Lower lobe of right lung (tissue), 2 donors: ENCODE results near the gene CACNA1B. TPM values are rescaled to one million over a fixed set of nuclear protein-coding genes. Genes with fewer than 3 reads are reported as not detected.
"Not testable (repeated sequence)": the region's sequence is repeated elsewhere in the genome, so short reads cannot be mapped to it uniquely, and the experiment has no call there.

ENCODE experiments used
- ATAC-seq, 2 donors: fragments of 200-7000 bp; cut with Tn5 transposase; one replicate each; pipeline ENCODE4 v1.9.1; 2020 to 2022; ENCODE audit warnings: mild to moderate bottlenecking in 2 of 2, moderate library complexity in 2 of 2
- DNase-seq: peaks from one replicate; pipeline ENCODE4 v3.0.0-alpha.2; 2020
- H3K27ac ChIP-seq: fragments of 200-600 bp; one replicate; pipeline ENCODE4 v1.8.0; 2022
- H3K27me3 ChIP-seq: fragments of 200-600 bp; one replicate; pipeline ENCODE4 v1.8.0; 2022; ENCODE audit warnings: low read depth
- H3K36me3 ChIP-seq: fragments of 200-600 bp; one replicate; pipeline ENCODE4 v1.8.0; 2022; ENCODE audit warnings: mild to moderate bottlenecking
- H3K4me1 ChIP-seq: fragments of 200-600 bp; one replicate; pipeline ENCODE4 v1.8.0; 2022
- H3K4me3 ChIP-seq: fragments of 200-600 bp; one replicate; pipeline ENCODE4 v1.8.0; 2022; ENCODE audit warnings: mild to moderate bottlenecking
- H3K9me3 ChIP-seq: fragments of 200-600 bp; one replicate; pipeline ENCODE4 v1.8.0; 2022
- intact Hi-C: fragments of 100-400 bp; cut with DNase I; formaldehyde crosslinking; loops from one replicate; pipeline ENCODE4 v1.11.0; 2022
- long read RNA-seq: library from polyadenylated mRNA; unstranded; transcript quantifications from one replicate; pipeline ENCODE4 v2.0.0, GENCODE V29; 2021
- total RNA-seq: library from RNA; stranded (reverse); fragmentation: NEBNext Ultra II Directional; extraction: Animal tissue kit (Norgen Biotek cat#: 25700); gene quantifications from one replicate; pipeline ENCODE4 v1.2.1, GENCODE V29; 2021
- TF ChIP-seq, protein P1 (sequence below): fragments of 200-600 bp; IDR thresholded peaks from one replicate; pipeline ENCODE4 v1.8.0; 2022; ENCODE audit warnings: antibody characterized with exemption, mild to moderate bottlenecking
- donor health status: DM: no; HTN: yes; CAD: no; lungs with severe emphysema.

CACNA1B gene
- total RNA-seq = 0.06 TPM
- long read RNA-seq = 0 reads

DNA sequence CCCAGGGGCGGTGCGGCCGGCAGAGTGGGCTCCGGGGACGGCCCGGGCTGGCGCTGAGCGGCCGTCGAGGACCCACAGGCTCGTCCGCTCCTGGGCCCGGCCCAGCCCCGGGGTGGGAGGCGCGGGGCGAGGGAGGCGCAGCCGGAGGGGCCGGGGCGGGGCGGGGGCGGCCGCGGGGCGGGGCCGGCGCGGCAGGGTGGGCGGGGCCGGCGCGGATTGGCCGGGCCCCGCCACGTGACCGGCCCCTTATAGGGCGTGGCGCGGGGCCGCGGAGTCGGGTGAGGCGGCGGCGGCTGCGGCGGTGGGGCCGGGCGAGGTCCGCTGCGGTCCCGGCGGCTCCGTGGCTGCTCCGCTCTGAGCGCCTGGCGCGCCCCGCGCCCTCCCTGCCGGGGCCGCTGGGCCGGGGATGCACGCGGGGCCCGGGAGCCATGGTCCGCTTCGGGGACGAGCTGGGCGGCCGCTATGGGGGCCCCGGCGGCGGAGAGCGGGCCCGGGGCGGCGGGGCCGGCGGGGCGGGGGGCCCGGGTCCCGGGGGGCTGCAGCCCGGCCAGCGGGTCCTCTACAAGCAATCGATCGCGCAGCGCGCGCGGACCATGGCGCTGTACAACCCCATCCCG lies at the start of gene CACNA1B:
CACNA1B (plus strand) TSS at position 277 of the 617 bp plus-strand sequence; CDS start at position 429, 152 bp downstream.
- peak within 1 kb of the TSS; percentile 33 for H3K4me3 ChIP-seq
- H3K36me3 ChIP-seq, H3K27ac ChIP-seq, H3K9me3 ChIP-seq, intact Hi-C loops, H3K4me1 ChIP-seq, ATAC-seq, DNase-seq: not testable (repeated sequence)
- H3K27me3 ChIP-seq = peaks cover 48% of the 10 kb centered on the region

DNA sequence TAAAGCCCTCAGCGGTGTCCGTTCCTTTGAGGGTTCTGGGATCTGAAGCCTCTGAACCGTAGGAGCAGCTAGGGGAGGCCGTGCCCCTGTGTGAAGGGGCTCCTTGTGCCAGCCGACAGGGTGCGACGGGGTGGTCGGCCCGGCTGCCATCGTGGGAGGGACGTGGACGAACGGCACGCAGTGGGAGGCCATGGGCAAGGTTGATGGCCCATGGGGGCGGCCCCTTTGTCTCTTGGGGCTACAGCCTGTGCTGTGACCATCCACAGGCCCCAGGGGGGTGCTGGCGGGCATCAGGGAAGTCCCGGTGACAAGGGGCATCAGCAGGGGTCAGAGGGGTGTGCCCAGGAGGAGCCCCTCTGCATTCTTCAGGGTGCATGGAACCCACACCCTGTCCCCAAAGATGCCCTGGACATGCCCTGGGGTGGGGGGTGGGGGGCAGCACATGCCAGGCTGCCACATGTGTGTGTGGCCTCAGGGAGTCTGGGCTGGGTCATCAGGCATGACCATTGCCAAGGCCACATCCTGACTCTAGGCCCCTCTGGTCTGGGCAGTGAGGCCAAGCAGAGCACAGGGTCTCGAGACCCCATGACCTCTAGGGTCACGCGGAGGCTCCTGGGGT lies 49.6 kb upstream of the CACNA1B start:
- intact Hi-C loops = no loop called here
- TF ChIP-seq, protein P1, sequence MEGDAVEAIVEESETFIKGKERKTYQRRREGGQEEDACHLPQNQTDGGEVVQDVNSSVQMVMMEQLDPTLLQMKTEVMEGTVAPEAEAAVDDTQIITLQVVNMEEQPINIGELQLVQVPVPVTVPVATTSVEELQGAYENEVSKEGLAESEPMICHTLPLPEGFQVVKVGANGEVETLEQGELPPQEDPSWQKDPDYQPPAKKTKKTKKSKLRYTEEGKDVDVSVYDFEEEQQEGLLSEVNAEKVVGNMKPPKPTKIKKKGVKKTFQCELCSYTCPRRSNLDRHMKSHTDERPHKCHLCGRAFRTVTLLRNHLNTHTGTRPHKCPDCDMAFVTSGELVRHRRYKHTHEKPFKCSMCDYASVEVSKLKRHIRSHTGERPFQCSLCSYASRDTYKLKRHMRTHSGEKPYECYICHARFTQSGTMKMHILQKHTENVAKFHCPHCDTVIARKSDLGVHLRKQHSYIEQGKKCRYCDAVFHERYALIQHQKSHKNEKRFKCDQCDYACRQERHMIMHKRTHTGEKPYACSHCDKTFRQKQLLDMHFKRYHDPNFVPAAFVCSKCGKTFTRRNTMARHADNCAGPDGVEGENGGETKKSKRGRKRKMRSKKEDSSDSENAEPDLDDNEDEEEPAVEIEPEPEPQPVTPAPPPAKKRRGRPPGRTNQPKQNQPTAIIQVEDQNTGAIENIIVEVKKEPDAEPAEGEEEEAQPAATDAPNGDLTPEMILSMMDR = no peak
- no peaks in the 10 kb centered on the region for H3K27me3 ChIP-seq

GRCh38 chr9:137828527-137829259 lies 48.9 kb upstream of the CACNA1B start:
- H3K27me3 ChIP-seq = no peaks in the 10 kb centered on the region
- TF ChIP-seq, protein P1 = no peak
- ATAC-seq (no peak), DNase-seq (no peak)
- H3K27ac ChIP-seq = no peak overlapping the region
- H3K4me3 ChIP-seq = no peak overlapping the region
- H3K36me3 ChIP-seq = peaks cover 65% of the 10 kb centered on the region
- no peaks in the 10 kb centered on the region for H3K9me3 ChIP-seq
- intact Hi-C loops = no loop called here
- no peaks in the 10 kb centered on the region for H3K4me1 ChIP-seq

More for the DNA sequence above, 49.6 kb upstream of the CACNA1B start:
- no peaks in the 10 kb centered on the region for H3K9me3 ChIP-seq
- ATAC-seq (no peak), DNase-seq (no peak)
- H3K36me3 ChIP-seq = peaks cover 60% of the 10 kb centered on the region
- H3K27ac ChIP-seq = no peak overlapping the region
- H3K4me3 ChIP-seq = no peak overlapping the region
- H3K4me1 ChIP-seq = no peaks in the 10 kb centered on the region

DNA sequence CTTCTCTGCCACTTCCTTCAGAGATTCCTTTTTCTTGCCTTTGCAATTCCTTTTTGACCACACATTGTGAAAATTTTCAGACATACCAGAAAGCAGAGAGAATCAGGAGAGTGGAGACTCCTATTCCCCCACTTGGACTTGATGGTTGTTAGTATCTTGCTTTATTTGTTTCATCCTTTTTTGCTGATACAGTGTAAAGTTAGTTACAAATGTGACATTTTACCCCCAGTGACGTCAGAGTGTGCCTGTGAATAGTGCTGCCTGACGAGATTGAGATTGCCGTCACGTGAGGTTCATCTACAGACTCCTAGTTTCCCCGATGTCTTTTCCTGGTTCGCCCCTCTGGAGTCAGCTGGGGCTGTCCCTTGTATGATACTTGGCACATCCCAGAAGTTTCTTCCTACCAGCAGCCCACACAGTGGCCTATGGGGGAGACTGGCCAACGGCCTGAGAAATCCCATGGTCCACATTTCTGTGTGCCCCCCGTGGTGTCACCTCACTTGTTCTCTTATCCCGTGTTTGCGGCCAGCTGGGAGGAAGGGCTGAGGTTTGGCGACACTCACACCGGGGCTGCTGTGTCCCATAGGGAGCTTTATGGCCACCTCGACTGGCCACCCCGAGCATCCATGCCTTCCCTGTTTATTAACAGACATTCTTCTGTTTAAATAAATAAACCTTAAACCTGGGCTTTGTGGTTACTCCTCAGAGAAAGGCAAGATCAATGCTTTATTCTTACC lies 48.2 kb upstream of the CACNA1B start:
- intact Hi-C loops = no loop called here
- TF ChIP-seq, protein P1 = no peak
- Histone ChIP-seq H3K36me3 (peaks cover 65% of the 10 kb centered on the region), H3K27ac (no peak overlapping the region), H3K4me1 (no peaks in the 10 kb centered on the region), H3K4me3 (no peak overlapping the region), H3K27me3 (no peaks in the 10 kb centered on the region), H3K9me3 (no peaks in the 10 kb centered on the region)
- DNase-seq (no peak), ATAC-seq (no peak)

DNA sequence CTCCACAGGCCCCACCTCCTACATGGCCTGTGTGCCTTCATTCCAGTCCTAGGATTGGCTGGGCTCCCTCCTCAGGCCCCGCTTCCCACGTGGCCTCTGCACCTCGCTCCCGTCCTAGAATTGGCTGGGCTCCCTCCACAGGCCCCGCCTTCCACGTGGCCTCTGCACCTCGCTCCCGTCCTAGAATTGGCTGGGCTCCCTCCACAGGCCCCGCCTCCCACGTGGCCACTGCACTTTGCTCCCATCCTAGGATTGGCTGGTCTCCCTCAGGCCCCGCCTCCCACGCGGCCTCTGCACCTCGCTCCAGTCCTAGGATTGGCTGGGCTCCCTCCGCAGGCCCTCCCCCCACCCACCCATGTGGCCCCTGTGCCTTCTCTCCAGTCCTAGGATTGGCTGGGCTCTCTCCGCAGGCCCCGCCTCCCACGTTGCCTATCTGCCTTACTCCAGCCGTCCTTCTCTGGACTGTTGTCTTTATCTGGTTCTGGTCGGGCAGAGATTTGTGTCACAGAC lies 45.3 kb upstream of the CACNA1B start:
- no peak for DNase-seq
- H3K27ac ChIP-seq = no peak overlapping the region
- intact Hi-C loops = no loop called here
- H3K27me3 ChIP-seq = no peaks in the 10 kb centered on the region
- H3K4me1 ChIP-seq = no peaks in the 10 kb centered on the region
- TF ChIP-seq, protein P1 = no peak
- H3K9me3 ChIP-seq = no peaks in the 10 kb centered on the region
- ATAC-seq = no peak
- H3K36me3 ChIP-seq = peaks cover 69% of the 10 kb centered on the region
- H3K4me3 ChIP-seq = no peak overlapping the region
